Embryonic facial prominence (tissue), 1 donor: Measurements from ENCODE around the gene AUH.
"Not testable (repeated sequence)": the region's sequence is repeated elsewhere in the genome, so short reads cannot be mapped to it uniquely, and the experiment has no call there.

Experiments used
- DNase-seq: peaks from one replicate; pipeline ENCODE4 v3.0.0-alpha.2; 2016; ENCODE audit errors: extremely low spot score

Gene AUH

DNA sequence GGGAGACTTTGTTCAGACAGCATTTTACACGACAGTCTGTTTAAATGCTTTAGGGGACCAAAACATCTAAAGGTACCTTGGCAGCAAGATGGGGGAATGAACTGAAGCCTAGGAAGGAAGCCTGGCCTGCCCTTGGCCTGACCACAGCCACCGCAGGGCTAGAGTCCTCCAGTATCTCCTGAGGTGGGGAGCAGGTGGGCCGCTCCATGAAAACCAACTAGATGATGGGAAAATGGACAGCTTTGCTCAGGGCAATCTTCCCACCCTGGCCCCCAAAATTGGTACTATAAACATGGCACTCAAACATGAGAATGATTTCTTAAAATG, 153.3 kb downstream of the AUH start:
- no peak for DNase-seq

GRCh38 chr9:91207729-91208418, 153.8 kb downstream of the AUH start:
- DNase-seq = no peak

- DNase-seq = no peak
These were observed 154.4 kb downstream of the AUH start for GRCh38 chr9:91207397-91207728.

- no peak for DNase-seq
These were observed 154.9 kb downstream of the AUH start for GRCh38 chr9:91206806-91207205.

- no peak for DNase-seq
These were observed 158.9 kb downstream of the AUH start for GRCh38 chr9:91202736-91203283.

GRCh38 chr9:91200692-91201336, 160.9 kb downstream of the AUH start:
- DNase-seq = no peak

DNA sequence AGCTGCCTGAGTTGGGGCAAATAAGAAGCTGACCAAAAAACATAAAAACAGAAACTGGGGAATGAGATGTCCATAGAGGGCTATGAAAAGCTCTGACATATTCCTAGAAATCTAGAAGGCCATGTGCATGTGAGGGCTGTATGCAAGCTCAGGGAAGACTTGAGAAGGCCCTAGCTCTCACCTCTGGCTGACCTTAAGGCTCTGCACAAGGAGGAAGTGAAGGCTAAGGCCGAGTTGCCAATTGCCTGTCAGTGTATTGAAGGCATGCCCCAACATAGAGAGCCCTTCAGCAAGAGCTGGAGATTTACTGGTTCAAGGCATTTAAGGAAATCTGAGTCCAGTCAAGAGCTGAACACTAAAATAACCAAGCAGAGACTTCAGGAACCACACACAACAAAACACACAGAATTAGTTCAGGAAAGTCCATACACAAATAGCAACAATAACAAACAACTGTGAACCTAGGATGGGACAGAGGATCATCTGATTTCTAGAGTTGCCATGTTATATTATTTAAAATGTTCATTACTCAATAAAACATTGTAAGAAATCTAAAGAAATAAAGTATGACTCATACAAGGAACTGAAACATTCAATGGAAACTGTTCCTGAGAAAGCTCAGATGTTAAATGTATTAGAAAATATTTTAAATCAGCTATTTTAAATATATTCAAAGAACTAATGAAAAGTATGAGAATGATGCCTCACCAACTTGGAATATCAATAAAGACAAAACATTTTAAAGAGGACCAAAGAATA, 161.8 kb downstream of the AUH start:
- DNase-seq = no peak

DNA sequence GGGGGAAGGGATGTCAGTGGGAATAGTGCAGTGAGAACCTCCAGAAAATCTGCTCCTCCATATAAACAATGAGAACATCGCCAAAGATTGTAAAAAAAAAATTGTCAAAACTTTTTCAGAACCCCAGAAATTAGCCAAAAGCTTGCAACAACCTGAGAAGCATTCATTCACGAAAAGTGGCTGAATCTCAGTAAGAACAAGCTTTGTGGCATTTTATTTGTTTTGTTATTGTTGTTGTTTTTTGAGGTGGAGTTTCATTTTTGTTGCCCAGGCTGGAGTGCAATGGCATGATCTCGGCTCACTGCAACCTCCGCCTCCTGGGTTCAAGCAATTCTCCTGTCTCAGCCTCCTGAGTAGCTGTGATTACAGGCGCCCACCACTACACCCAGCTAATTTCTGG, 162.8 kb downstream of the AUH start:
- not testable (repeated sequence) for DNase-seq

- no peak for DNase-seq
These were observed 163.3 kb downstream of the AUH start for GRCh38 chr9:91198405-91198804.

GRCh38 chr9:91197232-91198181, 164.2 kb downstream of the AUH start:
- DNase-seq = peak; percentile 54

DNA sequence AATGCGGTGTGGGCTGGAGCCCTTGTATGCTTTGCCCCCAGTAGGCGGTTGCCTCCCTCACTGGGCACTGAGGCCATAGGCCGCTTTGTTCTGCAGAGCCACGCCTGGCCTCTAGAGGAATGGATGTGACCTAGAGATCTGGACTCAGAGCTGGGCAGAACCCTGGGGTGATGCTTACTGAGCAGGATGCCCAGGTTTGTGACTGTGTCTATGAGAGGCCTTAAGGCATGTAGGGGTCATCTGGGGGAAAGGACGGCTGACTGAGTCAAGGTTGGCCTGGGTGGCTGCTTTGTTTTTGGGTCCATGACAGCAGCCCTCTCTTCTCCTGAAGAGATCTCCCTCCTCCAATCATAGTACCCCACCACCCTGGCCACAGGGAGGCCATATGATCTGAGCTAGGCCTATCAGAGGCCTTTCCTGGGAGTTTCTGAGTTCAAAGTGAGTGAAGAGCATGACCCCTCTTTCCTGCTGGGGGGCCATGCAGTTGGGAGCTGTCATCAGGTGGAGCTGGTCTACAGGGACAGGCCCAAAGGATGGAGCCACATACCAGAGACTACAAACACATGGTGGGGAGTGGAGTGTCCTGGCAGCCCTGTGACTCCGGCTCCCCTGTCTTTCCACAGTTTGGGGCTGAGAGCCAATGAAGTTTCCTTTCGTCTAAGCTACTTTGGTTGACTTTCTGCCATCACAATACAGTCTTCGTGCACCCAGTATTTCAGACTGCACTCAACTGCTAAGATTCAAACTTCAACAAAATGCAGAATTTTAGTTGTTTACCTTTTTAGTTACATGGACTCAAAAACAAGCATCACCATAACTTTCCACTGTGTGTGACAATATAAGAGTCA, 165.4 kb downstream of the AUH start:
- no peak for DNase-seq

DNA sequence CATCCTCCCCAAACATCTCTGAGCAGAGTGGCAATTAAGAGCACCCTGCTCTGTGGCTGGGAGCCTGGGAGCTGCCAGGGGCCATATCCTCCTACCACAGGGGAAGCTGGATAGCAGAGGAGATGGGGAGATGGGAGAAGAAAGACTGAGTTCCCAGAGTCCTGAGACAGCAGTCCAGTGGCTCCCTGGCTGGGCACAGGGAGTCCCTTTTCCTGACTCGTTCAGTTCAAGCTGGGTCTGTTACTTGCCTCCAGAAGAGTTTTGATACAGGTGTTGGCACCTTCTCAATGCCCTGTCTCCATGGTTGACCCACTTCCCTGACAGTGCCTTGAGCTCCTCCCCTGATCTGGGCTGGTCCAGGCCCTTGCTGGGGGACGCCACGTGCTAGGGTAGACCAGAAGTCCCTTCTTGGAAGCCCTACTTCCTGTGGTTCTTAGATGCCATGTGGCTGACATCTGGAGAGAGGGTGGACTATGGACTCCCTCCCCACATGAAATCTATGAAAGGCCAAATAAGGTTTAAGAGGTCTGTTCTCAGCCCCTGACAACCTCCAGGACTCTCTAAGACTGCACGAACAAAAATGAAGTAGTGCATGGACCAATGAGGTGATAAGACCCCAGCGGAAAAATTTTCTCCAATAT, 166.2 kb downstream of the AUH start:
- DNase-seq = no peak

DNA sequence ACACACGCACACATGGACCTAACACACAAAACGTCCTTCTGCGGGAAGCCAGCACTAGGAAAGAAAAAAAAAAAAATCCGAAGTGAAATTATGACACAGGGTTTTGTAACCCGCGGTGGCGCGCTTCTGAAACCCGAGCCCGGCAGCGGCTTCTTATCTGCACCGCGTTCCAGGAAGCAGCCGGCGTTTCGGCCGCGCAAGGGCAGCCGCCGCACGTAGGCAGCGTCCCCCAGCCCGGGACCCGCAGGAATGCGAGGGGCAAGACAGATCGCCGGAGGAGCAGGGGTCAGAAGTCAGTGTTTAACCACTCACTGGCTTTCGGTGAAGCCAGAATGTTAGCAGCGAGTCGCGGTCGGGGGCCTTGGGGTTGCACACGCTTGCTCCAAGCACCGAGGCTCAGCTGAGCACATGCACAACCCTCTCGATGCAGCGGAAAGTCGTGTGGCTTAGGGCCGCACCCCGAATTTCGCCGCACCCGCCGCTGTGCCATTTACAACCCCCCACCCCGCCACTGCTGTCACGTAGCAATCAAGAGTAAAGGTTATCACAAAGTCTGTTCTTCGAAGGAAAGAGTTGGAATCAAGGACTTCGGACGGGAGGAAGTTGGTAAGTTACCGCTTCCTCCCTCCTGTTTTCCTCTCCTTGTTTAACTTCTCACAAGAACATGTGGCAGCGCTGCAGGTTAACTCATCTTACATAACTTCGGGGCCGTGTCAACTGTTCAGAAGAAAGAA, 167.9 kb downstream of the AUH start:
- DNase-seq = peak; percentile 46

- DNase-seq = peak; percentile 49
These were observed 168.5 kb downstream of the AUH start for GRCh38 chr9:91193087-91193657.

DNA sequence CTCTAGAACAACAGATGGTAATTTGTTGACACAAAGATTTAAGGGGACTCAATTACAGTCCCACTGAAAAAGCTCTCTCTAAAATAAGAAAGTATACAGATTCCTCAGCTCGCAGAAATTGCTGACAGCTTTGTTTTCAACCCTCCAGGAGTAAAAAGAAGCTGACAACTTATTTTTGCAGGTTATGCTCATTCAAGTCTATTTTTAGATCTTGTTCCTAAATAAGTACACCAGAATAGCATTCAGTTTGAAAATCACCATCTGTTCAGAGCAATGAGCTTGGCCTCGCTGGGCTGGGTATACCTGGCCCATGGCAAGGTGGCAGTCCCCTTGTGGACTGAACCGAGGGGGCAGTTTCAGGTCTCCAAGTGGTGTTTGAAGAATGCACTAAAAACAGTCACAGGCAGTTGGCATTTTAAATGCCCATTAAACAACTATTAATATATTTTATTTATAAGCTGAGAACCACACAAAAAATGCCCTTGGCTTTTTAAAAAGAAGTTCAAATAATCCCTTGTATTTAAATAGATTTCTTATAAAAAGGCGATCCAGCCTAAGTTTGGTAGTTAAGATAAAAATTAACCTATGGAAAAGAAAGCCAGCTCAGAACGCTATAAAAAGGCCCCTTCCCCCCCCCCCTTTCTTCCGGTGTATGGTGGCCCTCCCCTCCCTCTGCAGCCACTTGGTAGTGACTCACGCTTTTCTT, 169.2 kb downstream of the AUH start:
- DNase-seq = no peak

GRCh38 chr9:91191411-91192380, 170.0 kb downstream of the AUH start:
- DNase-seq = no peak

- DNase-seq = no peak
These were observed 171.7 kb downstream of the AUH start for GRCh38 chr9:91190062-91190461.
